ENCODE results near the gene HSPB7.

DNA sequence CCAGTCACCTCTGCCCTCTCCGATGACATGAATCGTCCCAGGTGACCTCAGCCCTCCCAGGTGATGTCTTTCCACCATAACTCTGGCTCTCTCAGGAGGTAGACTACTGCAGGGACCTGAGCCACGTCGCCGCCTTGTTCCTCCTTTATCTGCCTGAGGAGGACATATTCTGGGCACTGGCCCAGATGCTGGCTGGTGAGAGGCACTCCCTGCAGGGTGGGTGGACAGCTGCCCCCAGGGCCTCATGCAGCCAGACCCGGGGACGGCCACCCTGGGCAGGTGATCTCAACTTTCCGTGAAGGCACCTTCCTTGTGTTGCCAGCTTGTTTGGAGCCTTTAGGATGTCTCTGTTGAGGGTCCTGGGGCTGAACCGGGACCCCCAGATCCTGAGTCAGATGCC lies 28.1 kb downstream of the HSPB7 start:
- TF ChIP-seq TAF1 (IDR thresholded peaks at IDR 0.05; ENCODE audit: low read depth, low read length) (no peak), POLR2AphosphoS5 (IDR thresholded peaks at IDR 0.05; ENCODE audit: low read depth, low read length) (no peak), POLR2A (IDR thresholded peaks at IDR 0.05; ENCODE audit: low read depth, low read length) (no peak), PAX5 (IDR thresholded peaks at IDR 0.05; ENCODE audit: insufficient read depth, low read length, severe bottlenecking) (no peak), SPI1 (IDR thresholded peaks at IDR 0.05; ENCODE audit: low read depth, low read length) (no peak)

Data from GM12891 (cell line).